Measurements from ENCODE around the gene NPHP4. TPM values are rescaled to one million over a fixed set of nuclear protein-coding genes. Genes with fewer than 3 reads are reported as not detected.

NPHP4 gene
- total RNA-seq, 1 donor from 2014 or later: 11.3 TPM

- Histone ChIP-seq H3K9me3 (no peaks in the 10 kb centered on the region), H3K27ac (no peak overlapping the region), H3K4me3 (no peak overlapping the region), H3K27me3 (no peaks in the 10 kb centered on the region), H3K36me3 (peaks cover 0 to 13% of the 10 kb centered on the region in 2 donors), H3K4me1 (no peaks in the 10 kb centered on the region)
- TF ChIP-seq, protein P1, sequence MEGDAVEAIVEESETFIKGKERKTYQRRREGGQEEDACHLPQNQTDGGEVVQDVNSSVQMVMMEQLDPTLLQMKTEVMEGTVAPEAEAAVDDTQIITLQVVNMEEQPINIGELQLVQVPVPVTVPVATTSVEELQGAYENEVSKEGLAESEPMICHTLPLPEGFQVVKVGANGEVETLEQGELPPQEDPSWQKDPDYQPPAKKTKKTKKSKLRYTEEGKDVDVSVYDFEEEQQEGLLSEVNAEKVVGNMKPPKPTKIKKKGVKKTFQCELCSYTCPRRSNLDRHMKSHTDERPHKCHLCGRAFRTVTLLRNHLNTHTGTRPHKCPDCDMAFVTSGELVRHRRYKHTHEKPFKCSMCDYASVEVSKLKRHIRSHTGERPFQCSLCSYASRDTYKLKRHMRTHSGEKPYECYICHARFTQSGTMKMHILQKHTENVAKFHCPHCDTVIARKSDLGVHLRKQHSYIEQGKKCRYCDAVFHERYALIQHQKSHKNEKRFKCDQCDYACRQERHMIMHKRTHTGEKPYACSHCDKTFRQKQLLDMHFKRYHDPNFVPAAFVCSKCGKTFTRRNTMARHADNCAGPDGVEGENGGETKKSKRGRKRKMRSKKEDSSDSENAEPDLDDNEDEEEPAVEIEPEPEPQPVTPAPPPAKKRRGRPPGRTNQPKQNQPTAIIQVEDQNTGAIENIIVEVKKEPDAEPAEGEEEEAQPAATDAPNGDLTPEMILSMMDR (IDR thresholded peaks at IDR 0.05): no peak
- TF ChIP-seq POLR2AphosphoS5 (IDR thresholded peaks at IDR 0.05; ENCODE audit: insufficient read depth in 1 of 2, low read depth in 1 of 2): no peak
- no peak for TF ChIP-seq POLR2A (IDR thresholded peaks at IDR 0.05)
- intact Hi-C loops (cut with DNase I): no loop called here
- DNase-seq (ENCODE audit: extremely low spot score in 2 of 2): no peak
Measured at GRCh38 chr1:5970610-5971273, 21.5 kb downstream of the NPHP4 start.

GRCh38 chr1:5969168-5969567, 23.1 kb downstream of the NPHP4 start:
- no peaks in the 10 kb centered on the region for H3K9me3 ChIP-seq

DNA sequence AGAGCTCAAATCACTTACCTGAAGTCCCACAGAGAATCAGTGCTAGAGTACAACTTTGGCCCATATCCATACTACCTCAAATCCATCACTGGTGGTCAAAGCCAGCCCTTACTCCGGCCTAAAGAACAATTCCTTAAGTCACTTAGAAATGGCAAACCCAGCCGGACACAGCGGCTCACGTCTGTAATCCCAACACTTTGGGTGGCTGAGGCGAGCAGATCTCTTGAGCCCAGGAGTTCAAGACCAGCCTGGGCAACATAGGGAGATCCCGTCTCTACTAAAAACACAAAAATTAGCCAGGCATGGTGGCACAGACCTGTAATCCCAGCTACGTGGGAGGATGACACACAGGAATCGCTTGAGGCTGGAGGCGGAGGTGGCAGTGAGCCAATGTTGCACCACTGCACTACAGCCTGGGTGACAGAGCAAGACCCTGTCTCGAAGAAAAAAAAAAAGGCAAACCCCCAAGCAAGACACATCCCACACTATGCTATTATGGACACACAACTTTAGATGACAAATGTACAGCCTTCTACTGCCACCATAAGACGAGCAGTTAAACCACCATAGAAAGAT, 24.0 kb downstream of the NPHP4 start:
- Histone ChIP-seq H3K27me3 (no peaks in the 10 kb centered on the region), H3K9me3 (no peaks in the 10 kb centered on the region), H3K36me3 (peaks cover 0 to 13% of the 10 kb centered on the region in 2 donors), H3K27ac (no peak overlapping the region), H3K4me1 (no peaks in the 10 kb centered on the region), H3K4me3 (no peak overlapping the region)
- no peak for TF ChIP-seq POLR2A (IDR thresholded peaks at IDR 0.05)
- TF ChIP-seq, protein P1 (IDR thresholded peaks at IDR 0.05): no peak
- no peak for TF ChIP-seq POLR2AphosphoS5 (IDR thresholded peaks at IDR 0.05; ENCODE audit: insufficient read depth in 1 of 2, low read depth in 1 of 2)
- intact Hi-C loops (cut with DNase I): no loop called here
- DNase-seq (ENCODE audit: extremely low spot score in 2 of 2): no peak

More at GRCh38 chr1:5969168-5969567, 23.1 kb downstream of the NPHP4 start:
- TF ChIP-seq POLR2A (IDR thresholded peaks at IDR 0.05) (no peak), POLR2AphosphoS5 (IDR thresholded peaks at IDR 0.05; ENCODE audit: insufficient read depth in 1 of 2, low read depth in 1 of 2) (no peak)
- TF ChIP-seq, protein P1 (IDR thresholded peaks at IDR 0.05): no peak
- peaks cover 0 to 13% of the 10 kb centered on the region in 2 donors for H3K36me3 ChIP-seq
- intact Hi-C loops (cut with DNase I): no loop called here
- no peaks in the 10 kb centered on the region for H3K4me1 ChIP-seq
- H3K27ac ChIP-seq: no peak overlapping the region
- H3K27me3 ChIP-seq: no peaks in the 10 kb centered on the region
- H3K4me3 ChIP-seq: no peak overlapping the region
- no peak for DNase-seq (ENCODE audit: extremely low spot score in 2 of 2)

GRCh38 chr1:5967351-5968160, 24.7 kb downstream of the NPHP4 start:
- intact Hi-C loops (cut with DNase I): no loop called here

More at GRCh38 chr1:5967351-5968160, 24.7 kb downstream of the NPHP4 start:
- Histone ChIP-seq H3K27ac (no peak overlapping the region), H3K4me3 (no peak overlapping the region), H3K9me3 (no peaks in the 10 kb centered on the region), H3K4me1 (no peaks in the 10 kb centered on the region), H3K36me3 (peaks cover 0 to 13% of the 10 kb centered on the region in 2 donors), H3K27me3 (no peaks in the 10 kb centered on the region)
- TF ChIP-seq, protein P1 (IDR thresholded peaks at IDR 0.05): no peak
- TF ChIP-seq POLR2AphosphoS5 (IDR thresholded peaks at IDR 0.05; ENCODE audit: insufficient read depth in 1 of 2, low read depth in 1 of 2) (no peak), POLR2A (IDR thresholded peaks at IDR 0.05) (no peak)
- DNase-seq (ENCODE audit: extremely low spot score in 2 of 2): no peak
